ENCODE data around the gene LTB4R.
A peak's percentile ranks its signal among the peaks of the same experiment; 100 is the strongest.

LTB4R gene, protein sequence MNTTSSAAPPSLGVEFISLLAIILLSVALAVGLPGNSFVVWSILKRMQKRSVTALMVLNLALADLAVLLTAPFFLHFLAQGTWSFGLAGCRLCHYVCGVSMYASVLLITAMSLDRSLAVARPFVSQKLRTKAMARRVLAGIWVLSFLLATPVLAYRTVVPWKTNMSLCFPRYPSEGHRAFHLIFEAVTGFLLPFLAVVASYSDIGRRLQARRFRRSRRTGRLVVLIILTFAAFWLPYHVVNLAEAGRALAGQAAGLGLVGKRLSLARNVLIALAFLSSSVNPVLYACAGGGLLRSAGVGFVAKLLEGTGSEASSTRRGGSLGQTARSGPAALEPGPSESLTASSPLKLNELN
- total RNA-seq, result 33.5 to 50.7 (median 44.3) reads per million in 4 donors

DNA sequence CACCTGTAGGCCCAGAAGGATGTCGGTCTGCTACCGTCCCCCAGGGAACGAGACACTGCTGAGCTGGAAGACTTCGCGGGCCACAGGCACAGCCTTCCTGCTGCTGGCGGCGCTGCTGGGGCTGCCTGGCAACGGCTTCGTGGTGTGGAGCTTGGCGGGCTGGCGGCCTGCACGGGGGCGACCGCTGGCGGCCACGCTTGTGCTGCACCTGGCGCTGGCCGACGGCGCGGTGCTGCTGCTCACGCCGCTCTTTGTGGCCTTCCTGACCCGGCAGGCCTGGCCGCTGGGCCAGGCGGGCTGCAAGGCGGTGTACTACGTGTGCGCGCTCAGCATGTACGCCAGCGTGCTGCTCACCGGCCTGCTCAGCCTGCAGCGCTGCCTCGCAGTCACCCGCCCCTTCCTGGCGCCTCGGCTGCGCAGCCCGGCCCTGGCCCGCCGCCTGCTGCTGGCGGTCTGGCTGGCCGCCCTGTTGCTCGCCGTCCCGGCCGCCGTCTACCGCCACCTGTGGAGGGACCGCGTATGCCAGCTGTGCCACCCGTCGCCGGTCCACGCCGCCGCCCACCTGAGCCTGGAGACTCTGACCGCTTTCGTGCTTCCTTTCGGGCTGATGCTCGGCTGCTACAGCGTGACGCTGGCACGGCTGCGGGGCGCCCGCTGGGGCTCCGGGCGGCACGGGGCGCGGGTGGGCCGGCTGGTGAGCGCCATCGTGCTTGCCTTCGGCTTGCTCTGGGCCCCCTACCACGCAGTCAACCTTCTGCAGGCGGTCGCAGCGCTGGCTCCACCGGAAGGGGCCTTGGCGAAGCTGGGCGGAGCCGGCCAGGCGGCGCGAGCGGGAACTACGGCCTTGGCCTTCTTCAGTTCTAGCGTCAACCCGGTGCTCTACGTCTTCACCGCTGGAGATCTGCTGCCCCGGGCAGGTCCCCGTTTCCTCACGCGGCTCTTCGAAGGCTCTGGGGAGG lies at the start of gene LTB4R:
LTB4R (plus strand) TSS at position 857 of the 959 bp plus-strand sequence. CDS start 4,150 bp downstream, outside the sequence.
- peak; percentile 48 to 82 (median 61) for DNase-seq

DNA sequence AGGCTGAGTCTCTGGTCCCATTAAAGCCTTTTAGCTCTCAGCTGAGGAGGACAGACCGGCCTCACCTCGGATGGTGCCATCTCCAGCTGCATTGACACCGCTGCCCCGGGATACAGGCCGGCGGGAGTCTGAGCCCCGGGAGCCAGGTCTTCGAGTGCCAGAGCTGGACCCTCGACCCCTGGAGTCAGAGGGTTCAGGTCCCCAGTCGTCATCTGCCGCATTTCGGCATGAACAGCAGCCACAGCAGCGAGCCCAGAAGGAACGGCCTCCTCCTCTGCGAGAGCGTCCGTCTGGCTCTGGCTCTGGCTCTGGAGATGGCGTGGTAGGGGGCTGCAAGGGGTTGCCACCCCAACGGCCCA lies 49.4 kb upstream of the LTB4R start:
- no peak for DNase-seq

DNA sequence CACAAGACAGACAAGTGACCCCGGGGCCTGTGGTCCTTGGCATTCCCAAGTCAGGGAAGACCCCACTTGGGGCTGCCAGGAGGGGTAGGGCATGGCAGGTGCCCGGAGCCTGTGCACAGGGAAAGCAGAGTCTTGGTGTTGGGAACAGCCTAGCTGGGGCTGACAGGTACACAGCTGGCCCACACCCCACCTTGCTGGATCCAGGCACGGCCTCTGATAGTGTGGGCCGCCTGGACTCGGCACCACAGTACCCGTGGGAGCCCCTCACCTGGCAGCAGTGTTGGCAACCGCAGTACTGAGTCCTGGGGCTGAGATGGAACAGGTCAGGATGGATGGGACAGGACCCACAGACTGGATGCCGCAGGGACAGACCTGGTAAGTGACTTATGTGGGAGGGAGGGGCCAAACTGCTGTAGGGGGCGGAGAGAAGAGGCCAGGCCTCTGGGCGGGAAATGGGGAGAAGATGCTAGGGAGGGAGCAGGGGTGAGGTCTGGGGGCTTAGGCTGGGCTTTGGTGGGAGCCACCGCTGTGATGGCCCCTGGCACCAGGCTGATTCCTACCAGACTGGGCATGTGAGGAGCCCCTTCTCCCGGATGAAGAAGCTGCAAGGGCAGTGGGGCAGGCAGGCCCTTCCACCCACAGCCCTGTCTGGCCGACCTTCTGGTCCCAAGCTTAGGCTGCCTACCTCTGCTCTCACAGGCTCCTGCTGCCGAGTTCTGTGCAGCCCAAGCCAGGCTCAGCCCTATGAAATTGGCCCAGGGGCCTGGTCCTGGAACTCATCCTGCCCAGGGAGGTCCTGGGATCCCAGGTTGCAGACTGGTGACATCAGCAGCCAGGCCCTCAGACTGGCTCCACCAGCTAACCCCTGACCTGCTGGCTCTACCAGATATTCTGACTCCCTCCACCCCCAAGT lies 48.2 kb upstream of the LTB4R start, which contains the start of gene TGM1:
TGM1 (minus strand) TSS at position 357 of the 913 bp plus-strand sequence. CDS start 825 bp downstream, outside the sequence.
- DNase-seq, result no peak

DNA sequence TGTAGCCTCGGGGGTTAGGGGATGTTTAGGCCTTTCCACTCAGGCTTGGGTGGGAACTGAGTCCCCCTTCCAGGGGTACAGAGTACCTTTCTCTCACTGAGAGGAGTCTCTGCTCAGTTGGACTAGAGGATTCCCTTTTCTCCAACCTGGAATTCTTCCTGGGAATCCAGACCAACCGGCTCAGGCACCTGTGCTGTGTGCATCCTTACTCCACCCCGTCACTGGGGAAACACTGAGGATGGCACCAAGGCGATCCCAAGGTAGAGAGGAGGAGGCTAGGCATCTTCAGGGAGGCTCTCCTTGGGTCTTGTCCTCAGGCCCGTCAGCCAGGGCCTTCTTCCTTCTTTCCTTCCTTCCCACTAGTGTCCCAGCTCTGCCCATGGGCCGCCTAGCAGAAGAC lies 47.5 kb upstream of the LTB4R start:
- DNase-seq, result no peak

DNA sequence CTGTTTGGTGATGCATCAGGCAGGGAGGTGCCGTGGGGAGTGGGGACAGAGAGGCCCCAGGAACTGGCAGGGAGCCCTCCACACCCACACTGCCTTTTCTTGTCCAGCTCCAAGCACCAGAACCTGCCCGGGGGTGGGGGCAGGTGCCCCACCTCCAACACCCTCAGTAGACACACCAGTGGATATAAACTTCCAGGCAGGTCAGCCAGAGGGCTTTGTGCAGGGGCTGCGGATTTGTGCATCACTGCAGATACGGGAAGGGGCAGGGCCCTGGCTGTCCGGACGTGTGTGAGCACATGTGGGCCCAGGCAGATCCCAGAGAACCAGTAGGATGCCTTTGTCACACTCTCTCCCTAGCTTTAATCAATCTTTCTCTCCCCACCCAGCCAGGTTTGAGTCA lies 47.0 kb upstream of the LTB4R start:
- DNase-seq, result no peak

DNA sequence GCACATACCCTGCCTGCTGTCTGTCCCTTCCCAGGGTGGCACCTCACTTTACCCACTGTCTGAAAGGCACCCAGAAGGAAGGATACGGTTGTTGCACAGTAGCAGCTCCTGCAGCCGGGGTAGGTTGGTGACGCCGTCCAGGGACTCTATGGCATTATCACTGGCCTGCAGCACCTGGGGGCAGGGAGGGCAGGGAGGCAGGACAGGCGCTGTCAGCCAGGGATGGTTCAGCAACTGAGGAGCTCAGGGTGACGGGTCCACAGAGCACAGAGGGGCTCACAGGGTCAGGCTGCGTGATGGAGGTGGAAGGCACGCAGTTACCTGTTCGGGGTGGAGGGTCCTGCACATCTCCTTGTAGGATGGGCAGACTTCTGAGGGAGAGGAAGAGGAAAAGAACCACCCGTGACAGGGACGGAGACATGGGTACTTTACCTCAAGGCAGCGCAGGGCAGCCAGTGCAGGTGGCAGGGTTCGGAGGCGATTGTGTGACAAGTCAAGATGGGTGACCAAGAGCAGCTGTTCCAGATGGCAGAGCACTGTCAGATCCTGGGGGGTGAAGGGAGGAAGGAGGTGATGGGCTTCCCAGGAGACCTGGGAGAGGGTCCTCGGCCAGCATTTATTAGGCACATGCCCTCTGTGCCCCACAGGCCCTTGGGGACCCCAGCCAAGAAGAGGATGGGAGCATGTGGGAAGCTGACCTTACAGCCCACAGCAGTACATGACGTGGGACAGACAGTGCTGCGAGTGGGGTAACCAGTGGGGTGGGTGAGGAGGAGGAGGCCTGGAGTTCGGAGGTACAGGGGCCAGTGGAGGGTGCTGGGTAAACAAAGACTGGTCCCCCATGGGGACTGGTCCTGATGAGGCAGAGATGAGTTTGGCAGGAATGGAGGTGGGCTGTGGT lies 44.7 kb upstream of the LTB4R start:
- no peak for DNase-seq

DNA sequence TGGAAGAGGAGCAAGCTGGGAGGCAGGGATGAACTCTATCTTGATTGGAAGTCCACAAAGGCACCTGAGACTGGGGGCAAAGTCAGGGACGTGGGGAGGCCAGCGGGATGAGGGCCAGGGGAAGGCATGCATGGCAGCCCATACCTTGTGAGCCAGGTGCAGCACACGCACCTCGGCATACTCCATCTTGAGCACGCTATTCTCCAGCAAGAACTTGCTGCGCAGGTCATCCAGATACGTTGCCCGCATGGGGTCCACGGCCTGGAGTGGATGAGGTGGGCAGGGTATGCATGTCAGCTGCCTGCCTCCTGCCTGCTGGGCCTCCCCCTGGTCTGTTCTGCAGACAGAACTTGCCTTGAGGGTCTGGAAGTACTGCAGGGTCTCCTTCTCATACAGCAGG lies 43.8 kb upstream of the LTB4R start:
- no peak for DNase-seq

DNA sequence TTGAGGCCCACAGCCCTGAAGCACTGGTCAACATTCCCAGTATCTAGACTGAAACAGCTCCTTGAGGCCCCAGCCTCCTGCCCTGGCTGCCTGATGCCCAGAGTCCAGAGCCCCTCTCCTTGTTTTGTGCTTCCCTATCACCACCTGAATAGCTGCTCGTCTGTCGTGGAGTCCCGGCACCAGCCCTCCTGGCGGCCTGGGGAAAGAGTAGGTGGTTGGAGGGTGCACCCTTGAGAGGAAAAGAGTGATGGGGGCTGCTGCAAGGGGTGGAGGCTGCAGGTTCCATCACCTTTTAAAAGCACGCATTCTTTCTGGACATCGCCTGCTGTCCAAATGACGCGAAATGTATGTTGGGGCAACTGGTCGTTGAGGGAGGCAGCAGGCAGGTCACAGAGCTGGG lies 43.1 kb upstream of the LTB4R start:
- no peak for DNase-seq

DNA sequence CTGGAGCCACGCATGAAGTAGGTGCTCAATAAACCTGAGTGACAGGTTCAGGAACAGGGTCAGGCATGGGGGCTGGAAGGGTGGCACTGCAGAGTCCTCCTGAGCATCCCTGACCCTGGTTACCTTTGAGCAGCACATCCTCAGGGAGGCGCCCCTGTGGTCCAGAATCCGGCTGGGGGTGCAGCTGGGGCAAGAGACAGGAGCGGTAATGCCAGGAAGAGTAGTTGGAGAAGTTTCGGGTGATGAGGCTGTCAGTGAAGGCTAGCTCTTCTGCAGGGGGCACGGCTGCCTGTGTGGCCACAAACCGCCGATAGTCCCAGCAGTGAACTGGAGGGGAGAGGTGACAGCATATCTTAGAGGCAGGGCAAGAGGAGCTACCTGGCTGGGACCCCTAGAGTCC lies 41.9 kb upstream of the LTB4R start:
- no peak for DNase-seq

DNA sequence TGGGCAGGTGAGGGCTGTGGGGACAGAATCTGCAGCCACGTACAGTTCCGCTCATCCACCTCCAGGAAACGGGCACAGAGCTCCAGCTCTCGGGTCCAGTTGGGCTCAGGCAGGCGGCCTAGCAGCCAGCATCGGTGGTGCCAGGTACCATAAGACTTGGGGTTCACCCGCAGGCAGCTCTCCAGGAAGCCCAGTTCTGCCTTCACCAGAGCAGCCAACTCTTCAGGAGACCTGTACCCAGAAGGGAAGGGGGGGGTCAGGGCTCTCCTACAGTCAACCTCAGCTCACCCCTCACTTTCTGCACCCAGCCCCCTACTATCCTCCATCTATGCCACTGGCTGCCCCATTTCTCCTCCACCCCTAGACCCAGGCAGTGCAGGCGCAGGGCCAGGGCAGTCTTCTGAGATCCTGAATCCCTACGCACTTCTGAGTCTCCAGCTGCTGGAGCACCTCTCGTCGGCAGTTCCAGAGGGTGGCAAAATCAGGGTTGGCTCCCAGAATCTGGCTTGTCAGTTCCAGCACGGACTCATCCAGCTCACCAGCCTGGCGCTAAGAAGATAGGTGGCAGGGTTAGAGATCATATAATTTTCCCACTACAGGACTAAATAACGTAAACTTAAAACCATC lies 41.3 kb upstream of the LTB4R start:
- DNase-seq, result no peak

DNA sequence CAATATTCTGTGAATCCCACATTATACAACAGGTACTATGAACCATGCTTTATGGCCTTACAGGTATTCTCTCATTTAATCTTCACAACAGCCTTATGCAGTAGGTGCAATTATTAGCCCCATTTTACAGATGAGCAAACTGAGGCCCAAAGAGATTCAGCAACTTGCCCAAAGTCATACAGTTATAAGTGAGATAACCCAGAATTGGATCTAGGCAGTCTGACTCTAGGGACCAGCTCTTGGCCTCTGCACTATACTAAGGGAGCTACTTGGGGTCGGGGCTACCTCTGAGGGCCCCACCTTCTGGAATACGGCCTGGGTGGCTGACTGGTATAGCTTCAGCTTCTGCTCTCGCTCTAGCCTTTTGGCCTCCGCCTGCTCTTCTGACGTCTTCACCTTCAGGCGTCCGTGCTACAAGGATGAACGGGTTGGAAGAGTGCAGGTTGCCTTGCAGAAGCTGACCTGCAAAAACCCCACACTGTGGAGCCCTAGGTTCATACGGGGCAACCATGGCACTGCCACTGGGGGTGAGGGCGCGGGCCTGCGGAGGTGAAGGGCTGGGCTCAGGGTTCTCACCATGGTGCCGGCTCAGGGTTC lies 40.7 kb upstream of the LTB4R start:
- no peak for DNase-seq

DNA sequence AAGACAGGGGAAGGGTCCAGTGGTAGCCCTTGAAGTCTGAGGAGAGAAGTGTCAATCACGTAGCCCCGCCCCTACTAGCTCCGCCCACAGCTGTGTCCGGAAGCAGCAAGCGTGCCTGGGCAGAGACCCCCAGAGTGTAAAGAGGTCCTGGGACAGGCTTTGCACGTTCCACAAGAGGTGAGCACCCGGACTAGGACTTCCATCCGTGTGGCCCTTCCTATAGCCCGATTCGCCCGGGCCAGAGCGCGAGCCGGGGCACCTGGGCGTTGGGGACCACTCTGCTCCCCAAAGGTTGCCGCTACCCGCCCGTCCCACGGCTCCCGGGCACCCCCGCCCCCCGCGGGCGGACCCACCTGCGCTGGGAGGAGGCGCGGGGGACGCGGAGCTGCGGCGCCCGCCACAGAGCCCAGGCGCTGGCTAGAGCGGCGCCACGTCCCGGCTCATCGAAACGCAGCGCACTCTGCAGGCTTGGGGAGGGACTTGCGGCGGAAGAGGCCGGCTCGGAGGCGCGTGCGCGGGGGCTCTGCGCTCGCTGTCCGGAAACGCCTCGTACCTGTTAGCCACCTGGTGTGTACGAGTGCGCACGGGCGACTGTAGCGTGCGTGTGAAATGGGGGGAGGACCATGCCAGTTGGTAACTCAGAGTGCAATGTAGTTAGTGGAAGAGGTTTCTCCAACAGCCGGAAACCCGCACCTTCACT lies 40.0 kb upstream of the LTB4R start, which contains the start of gene RABGGTA:
RABGGTA (minus strand) TSS at position 464 of the 700 bp plus-strand sequence. CDS start 482 bp downstream, outside the sequence.
- DNase-seq, result peak; percentile 85 to 95 (median 89)

DNA sequence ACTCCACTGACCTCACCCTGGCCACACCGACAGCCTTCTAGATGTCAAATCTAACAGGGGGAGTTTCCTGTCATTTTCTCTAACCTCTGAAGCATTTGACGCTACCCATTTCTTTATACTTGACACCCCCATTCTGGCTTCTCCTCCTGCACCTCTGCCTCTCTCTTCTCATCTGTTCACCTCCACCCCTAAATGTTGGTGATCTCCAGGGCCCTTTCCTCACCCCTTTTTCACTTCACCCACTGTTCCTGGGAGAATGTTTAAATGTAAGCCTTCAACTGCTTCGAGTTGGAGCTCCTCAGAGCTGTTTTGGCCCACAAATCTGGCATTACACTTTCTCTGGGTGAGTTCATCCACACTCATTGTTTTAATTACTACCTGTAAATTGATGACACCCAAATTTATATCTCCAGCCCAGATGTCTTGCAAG lies 39.5 kb upstream of the LTB4R start:
- DNase-seq, result no peak

DNA sequence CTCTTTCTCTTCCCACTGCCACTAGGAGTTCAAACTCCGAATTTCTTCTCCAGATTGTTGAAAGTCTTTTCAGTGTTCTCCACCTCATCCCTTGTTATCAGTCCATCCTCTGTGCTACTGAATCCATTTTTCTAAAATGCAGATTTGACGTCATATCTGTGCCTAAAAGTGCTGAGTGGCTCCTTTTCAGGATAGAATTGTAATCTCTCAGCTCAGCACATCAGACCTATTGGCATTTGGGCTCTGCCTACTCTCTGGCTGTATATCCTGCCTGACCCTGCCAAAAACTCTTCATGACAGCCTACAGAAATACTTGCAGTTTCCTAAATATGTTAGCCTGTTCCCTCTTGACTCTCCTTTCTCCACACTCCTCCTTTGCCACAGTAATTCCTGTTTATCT lies 38.8 kb upstream of the LTB4R start:
- no peak for DNase-seq

DNA sequence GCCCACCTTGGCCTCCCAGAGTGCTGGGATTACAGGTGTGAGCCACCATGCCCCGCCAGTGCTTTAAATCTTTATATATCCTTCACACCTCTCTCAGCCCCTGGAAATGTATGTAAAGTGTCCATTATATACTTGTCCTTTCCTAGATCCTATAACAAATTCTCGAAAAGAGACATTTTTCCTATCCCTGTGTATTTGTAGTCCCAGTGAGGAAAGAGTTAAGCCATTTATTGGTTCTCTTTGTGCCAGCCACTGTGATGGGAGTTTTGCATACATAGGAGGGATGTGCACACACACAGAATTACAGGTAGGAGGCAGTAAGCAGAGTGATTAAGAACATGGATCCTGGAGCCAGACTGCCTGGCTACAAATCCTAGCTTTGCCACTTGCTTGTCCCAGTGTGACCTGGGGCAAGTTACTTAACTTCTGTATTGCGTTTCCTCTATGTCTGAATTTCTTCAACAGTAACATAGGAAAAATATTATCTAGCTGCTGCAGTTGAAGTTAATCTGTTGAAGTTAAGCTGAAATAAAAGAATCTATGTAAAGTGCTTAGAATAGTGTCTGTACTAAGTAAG lies 37.8 kb upstream of the LTB4R start:
- peak in 1 of 5 donors; percentile 12 for DNase-seq

DNA sequence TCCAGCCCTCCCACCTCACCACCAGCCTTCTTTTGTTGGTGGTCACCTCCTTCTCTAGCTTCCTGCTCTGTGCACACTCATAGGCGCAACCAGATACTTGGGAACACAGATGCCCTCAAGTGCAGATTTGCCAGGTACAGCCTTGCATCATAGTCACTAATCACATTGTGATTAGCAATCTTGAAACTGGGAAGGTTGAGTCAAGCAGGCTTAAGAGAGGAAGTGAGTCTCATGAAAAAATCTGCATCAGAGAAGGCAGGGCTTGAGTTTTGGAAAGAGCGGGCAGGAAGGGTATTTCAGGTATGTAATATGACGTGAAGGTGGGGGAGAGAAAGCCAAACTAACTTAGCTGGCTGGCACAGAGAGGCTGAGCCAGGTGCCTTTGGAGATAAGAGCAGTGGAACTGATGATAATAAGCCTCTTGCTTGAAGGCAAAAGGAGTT lies 37.2 kb upstream of the LTB4R start:
- peak in 3 of 5 donors; percentile 14 to 84 (median 42) for DNase-seq

DNA sequence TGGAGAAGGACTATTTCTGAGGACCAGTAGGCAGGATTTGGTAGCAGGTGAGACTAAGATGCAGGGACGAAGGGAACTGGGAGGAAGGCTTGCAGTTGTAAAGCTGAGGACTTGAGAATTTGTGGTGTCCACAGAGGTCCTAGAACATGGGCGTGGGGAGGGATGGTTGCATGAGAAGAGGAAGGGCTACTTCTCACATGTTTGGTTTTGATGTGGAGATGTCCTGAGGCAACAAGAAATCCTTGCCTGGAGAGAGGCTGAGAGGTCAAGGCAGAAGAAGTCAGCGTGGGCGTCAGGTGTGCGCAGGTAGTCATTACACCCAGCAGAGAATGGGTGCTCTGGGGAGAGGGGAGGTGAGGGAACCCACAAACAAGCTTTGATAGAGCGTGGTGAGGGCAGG lies 34.2 kb upstream of the LTB4R start:
- DNase-seq, result no peak

DNA sequence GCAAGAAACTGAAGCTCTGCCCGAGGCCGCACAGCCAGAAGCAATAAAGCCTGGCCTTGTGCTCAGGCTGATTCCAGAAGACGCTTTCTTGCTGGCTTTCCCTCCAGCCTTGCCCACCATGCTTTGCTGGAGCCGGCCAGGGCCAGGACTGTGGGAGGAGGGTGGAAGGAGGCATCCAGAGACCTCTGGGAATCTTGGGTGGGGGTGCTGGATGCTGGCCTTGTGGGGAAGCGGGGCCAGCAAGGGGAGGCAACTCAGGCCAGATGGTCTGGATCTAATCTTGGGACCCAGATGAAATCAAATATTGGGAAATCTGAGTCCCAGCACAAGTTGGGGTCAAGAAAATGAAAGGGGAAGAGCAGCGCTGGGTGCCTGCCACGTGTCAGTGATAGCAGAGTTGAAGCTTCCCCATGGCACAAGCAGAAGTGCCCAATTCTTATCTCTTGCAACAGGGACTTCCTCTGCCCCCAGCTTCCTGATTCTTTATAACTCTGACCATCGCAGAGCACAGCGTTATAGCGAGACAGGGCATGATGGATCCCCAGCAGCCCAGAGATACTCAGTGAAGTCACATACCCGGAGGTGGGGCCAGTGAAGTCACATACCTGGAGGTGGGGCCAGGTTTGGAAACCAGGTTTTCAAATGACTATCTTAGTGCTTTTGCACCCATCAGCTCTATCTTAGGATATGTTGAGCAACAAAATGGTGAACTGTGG lies 33.5 kb upstream of the LTB4R start:
- no peak for DNase-seq
